GM18909 (cell line): Measurements from ENCODE around the gene ALDH4A1.
"Not testable (repeated sequence)": the region's sequence is repeated elsewhere in the genome, so short reads cannot be mapped to it uniquely, and the experiment has no call there.

Experiments
- ATAC-seq: cut with Tn5 transposase; IDR thresholded peaks from one replicate; pipeline ENCODE4 v1.9.1; 2021; ENCODE audit warnings: mild to moderate bottlenecking; ENCODE audit not compliant: unreplicated experiment, poor library complexity

ALDH4A1 gene

DNA sequence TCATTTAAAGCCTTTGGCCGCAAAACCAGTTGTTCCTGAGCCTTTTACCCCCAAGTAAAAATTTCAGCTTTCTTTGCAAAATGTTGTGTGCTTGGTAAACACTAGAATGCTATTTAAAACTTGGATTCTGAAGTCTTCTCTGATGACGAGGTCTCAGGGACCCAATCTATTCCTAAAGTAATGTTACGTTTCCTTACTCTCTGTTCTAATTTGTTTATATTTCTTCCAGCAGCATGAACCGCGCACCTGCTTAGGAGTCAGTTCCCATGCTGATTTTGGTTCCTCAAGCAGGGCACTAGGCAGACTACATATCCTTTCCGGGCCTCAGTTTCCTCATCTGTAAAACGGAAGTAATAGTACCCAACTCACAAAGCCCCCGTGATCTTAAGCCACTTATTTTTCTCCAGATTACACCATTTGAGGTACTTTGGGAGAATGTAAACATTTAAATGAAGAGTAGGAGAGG, 969 bp upstream of the ALDH4A1 start:
- ATAC-seq = no peak

GRCh38 chr1:18901952-18902522, 318 bp downstream of the ALDH4A1 start:
- ATAC-seq = no peak

- no peak for ATAC-seq
Measured at GRCh38 chr1:18901147-18901951, 1.0 kb downstream of the ALDH4A1 start.

GRCh38 chr1:18900303-18900841, 2.0 kb downstream of the ALDH4A1 start:
- ATAC-seq = no peak

GRCh38 chr1:18899363-18900049, 2.8 kb downstream of the ALDH4A1 start:
- no peak for ATAC-seq

- no peak for ATAC-seq
Measured at GRCh38 chr1:18898567-18898966, 3.8 kb downstream of the ALDH4A1 start.

- no peak for ATAC-seq
Measured at GRCh38 chr1:18895317-18895716, 7.0 kb downstream of the ALDH4A1 start.

- no peak for ATAC-seq
Measured at GRCh38 chr1:18893120-18893519, 9.2 kb downstream of the ALDH4A1 start.

DNA sequence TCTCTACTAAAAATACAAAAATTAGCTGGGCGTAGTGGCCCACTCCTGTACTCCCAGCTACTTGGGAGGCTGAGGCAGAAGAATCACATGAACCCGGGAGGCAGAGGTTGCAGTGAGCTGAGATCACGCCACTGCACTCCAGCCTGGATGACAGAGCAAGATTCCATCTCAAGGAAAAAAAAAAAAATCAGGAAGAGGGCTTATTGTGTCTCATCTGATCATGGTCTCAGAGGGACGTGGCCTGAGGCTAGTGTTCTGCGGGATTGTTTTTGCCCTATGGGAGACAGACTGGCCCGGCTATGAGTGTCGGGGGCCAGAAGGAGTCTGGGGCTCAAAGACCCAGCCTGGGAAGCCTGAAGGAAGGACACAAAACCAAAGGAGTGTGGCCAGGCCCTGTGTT, 10.5 kb downstream of the ALDH4A1 start:
- ATAC-seq = not testable (repeated sequence)

DNA sequence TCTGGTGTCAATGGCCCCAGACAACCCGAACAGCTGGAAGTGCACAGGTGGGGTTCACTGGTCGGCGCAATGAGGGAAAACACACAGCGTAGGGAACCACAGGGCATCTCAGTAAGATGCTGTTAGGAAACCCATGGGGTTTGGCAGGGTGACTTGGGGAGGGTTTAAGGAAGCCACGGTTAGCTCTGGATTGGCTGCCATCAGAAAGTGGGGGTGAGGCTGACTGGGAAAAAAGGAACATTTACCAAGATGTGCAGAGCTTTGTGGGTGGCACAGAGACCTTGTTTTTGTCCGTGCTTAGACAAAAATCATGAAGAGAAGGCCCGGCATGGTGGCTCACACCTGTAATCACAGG, 11.0 kb downstream of the ALDH4A1 start:
- ATAC-seq = no peak

DNA sequence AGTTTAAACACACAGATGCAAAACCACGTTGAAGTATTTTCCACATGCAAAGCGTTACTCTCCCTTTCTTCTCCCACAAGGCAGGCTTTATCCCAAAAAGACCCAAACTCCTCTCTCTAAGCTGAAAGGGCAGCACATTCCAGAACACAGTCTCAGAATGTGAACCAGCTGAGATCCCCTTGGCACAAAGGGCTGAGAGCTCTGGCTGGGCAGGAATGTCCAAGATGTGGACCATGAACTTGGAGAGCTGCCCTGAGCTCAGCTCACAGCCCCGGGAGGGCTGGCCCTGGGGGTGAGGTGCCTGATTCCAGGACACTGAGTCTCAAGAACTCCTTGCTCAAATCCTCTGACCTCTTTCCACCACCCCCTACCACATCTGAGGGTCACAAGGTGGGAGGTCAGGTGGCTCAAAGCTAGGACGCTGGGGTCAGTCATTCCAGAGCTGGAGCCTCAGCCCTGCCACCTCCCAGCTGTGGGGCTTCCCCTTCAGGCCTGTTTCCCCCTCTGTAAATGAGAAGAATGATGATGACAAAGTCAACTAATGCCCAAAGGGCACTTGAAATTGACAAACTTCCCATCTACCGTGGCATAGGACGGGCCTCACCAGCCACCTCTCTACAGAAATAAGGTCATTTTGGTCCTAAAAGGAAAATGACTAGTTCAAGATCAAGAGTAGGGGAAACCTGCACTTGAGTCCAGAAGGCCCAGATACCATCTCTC, 11.5 kb downstream of the ALDH4A1 start:
- ATAC-seq = no peak

DNA sequence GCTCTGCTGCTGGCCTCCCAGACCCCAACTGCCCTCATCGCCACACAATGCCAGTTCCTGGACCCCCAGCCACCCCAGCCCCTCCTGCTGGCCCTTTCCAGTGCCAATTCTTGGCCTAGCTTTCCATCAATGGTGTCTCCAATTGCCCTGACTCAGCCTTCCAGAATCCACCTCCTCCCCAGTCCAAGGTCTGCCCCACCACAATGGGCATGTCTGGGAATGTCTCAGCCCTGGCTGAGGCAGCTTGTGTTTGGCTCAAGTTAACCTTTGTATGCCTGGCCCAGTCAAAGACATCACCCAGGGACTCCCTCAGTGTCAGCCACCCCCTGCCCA, 16.4 kb downstream of the ALDH4A1 start:
- no peak for ATAC-seq

DNA sequence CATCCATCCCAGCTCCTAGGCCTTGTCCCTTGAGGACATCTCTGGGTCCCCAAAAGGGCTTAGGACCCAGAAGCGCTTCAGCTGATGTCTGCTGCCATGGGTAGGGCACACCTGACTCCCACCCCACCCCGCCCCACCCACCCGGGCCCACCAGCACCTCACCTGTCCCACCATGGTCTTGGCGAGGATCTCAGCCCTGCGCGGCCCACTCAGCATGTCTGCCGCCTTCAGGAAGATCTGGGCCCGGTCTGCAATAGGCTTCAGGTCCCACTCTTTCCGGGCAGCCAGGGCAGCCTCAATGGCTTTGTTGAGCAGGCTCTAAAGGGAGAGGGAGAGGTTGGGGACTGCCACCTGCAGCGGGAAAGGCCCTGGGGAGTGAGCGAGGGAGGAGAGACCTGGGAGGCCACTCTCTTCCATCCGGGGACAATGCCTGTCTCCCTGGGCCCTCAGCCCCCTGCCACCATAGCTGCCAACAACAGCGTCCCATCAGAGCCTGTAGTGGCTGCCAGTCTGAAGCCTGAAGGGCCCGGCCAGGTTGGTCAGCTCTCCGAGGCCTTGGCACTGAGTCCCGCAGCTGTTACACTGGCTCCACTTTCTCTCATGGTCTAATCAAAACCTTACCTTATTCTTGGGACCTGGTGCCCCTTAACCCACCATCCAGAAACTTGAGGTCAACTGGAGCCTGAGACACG, 16.9 kb downstream of the ALDH4A1 start:
- no peak for ATAC-seq

DNA sequence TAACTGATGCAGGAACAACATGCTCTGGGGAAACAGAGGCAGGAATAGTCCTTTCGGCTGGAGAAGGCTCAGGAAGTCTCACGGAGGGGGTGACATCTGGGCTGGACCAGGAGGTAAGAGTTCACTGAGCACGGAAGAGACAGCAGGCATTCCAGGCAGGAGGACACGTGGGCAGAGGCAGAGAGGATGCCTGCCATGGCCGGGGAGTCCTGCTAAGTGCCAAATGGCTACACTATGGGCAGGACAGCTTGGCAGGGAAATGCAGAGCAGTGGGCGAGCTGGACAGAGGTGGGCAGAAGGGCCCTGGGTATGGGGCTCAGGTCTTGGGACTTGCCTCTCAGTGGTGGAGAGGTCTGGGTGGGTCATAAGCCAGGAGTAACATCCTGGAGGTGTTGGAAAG, 17.6 kb downstream of the ALDH4A1 start:
- ATAC-seq = no peak

DNA sequence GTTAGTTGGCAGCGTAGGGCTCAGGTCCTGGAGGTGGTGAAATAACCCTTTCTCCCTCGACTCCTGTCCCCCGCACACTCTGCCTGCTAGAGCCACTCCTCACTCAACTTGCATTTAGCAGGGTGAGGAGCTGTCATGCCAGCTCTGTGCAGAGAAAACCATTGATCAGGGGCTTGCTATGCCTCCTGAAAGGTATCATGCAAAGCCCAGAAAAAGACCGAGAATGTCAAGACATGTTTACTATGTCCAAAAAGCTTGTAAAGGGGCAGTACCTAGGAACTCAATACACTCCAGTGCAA, 18.0 kb downstream of the ALDH4A1 start:
- ATAC-seq = no peak

GRCh38 chr1:18883636-18884418, 18.5 kb downstream of the ALDH4A1 start:
- ATAC-seq = no peak

DNA sequence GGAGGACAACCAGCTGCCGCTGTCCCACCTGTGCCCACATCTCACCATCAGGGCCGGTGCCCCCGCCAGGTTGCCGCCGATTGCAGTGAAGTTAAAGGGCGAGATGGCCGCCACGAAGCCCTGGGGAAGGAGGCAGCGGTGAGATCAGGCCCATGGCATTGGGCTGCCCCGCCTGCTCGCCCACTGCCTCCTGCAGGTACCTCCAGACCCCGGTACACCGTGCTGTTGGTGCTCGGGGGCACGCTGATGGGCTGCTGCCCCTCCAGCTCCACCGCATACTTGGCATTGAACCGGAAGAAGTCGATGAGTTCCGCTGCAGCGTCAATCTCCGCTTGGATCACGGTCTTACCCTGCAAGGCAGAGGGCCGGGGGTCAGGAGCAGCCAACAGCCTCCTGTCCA, 19.3 kb downstream of the ALDH4A1 start:
- ATAC-seq = no peak

GRCh38 chr1:18882486-18882885, 19.9 kb downstream of the ALDH4A1 start:
- ATAC-seq = no peak

DNA sequence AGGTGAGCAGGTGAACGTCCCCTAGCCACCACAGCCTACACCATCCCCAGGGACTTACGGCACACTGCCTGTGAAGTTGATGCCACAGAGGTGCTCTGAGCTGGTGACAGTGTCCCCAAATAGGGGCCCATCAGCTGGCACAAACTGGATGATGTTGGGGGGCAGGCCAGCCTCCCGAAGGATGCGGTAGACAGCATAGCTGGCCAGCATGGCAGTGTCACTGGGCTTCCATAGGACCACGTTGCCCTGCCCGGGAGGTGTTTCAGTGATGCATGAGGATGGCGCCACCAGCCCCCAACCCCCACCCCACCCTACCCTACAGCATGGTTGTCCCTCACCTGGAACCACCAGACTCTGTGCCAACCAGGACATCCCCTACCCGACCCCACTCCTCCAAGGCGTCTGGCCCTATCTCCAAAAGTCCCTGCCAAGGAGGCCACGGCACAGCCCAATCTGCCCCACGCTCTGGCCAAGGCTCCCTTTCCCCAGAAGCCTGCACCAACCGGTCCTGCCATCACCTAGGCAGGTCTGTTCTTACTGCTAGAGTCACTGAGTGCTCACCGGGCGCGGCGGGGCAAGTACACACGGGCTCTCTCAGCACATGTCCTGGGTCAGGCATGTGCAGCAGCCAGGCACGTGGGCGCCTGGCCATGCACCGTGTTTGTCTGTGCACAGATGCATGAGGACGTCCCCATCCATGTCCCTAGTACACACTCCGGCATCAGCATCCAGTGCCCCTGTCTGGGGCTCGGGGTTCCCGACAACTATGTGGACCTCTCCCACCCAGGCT, 20.5 kb downstream of the ALDH4A1 start:
- ATAC-seq = no peak
